HepG2 (cell line): ENCODE results near the gene LOC128125822.

ENCODE experiments used
- ARNT2 ChIP-seq: sonication (generic); formaldehyde crosslinking; IDR thresholded peaks from 2 replicates; pipeline ENCODE4 v1.8.0; 2022; ENCODE audit warnings: mild to moderate bottlenecking, low read depth, missing genetic modification reagents, moderate library complexity
- ATF1 ChIP-seq: IDR thresholded peaks from 2 replicates; pipeline ENCODE4 v1.6.1; 2016; ENCODE audit warnings: mild to moderate bottlenecking, control low read depth
- ATM ChIP-seq: fragments of 450-650 bp; IDR thresholded peaks from 2 replicates; pipeline ENCODE4 v1.7.1; 2017; ENCODE audit warnings: mild to moderate bottlenecking, borderline replicate concordance
- BCL6 ChIP-seq: IDR thresholded peaks from 2 replicates; pipeline ENCODE4 v1.6.1; 2016; ENCODE audit warnings: missing genetic modification reagents, missing compliant biosample characterization
- FIP1L1 ChIP-seq: fragments of 200-400 bp; formaldehyde crosslinking; IDR thresholded peaks from 2 replicates; pipeline ENCODE4 v1.6.1; 2018; ENCODE audit warnings: low read depth, mild to moderate bottlenecking, low read length, moderate library complexity, borderline replicate concordance; ENCODE audit not compliant: insufficient read depth
- GATAD2A ChIP-seq: IDR thresholded peaks from 2 replicates; pipeline ENCODE4 v1.6.1; 2016
- HOXA5 ChIP-seq: sonication (generic); formaldehyde crosslinking; IDR thresholded peaks from 2 replicates; pipeline ENCODE4 v1.4.0; 2020; ENCODE audit warnings: missing genetic modification reagents
- KLF12 ChIP-seq: sonication (generic); formaldehyde crosslinking; IDR thresholded peaks from 2 replicates; pipeline ENCODE4 v1.4.0; 2020; ENCODE audit warnings: missing genetic modification reagents, borderline replicate concordance
- MAFF ChIP-seq: IDR thresholded peaks from 2 replicates; pipeline ENCODE4 v1.6.1; 2011; ENCODE audit warnings: low read depth, low read length, improper control_type of control experiment
- MED1 ChIP-seq: sonication (generic); formaldehyde crosslinking; IDR thresholded peaks from 2 replicates; pipeline ENCODE4 v1.4.0; 2020; ENCODE audit warnings: missing genetic modification reagents
- PRDM15 ChIP-seq: sonication (generic); formaldehyde crosslinking; IDR thresholded peaks from 2 replicates; pipeline ENCODE4 v1.4.0; 2020; ENCODE audit warnings: missing genetic modification reagents
- RBFOX2 ChIP-seq: fragments of 200-400 bp; formaldehyde crosslinking; IDR thresholded peaks from 2 replicates; pipeline ENCODE4 v1.6.1; 2017; ENCODE audit warnings: low read depth, mild to moderate bottlenecking, low read length
- REPIN1 ChIP-seq: sonication (generic); formaldehyde crosslinking; IDR thresholded peaks from 2 replicates; pipeline ENCODE4 v1.8.0; 2022; ENCODE audit warnings: missing genetic modification reagents, low read depth, mild to moderate bottlenecking, borderline replicate concordance
- ZBTB4 ChIP-seq: sonication (generic); formaldehyde crosslinking; IDR thresholded peaks from 2 replicates; pipeline ENCODE4 v1.4.0; 2020; ENCODE audit warnings: missing genetic modification reagents, mild to moderate bottlenecking, borderline replicate concordance
- ZNF143 ChIP-seq: sonication (generic); formaldehyde crosslinking; IDR thresholded peaks from 2 replicates; pipeline ENCODE4 v1.4.0; 2020; ENCODE audit warnings: missing genetic modification reagents
- ZNF501 ChIP-seq: sonication (generic); formaldehyde crosslinking; IDR thresholded peaks from 2 replicates; pipeline ENCODE4 v1.5.1; 2020; ENCODE audit warnings: mild to moderate bottlenecking, moderate library complexity, missing genetic modification reagents
- ZNF614 ChIP-seq: IDR thresholded peaks from 2 replicates; pipeline ENCODE4 v1.6.1; 2018; ENCODE audit warnings: missing biosample characterization, missing genetic modification reagents, inconsistent platforms, borderline replicate concordance
- ZNF644 ChIP-seq: IDR thresholded peaks from 2 replicates; pipeline ENCODE4 v1.6.1; 2016; ENCODE audit warnings: low read depth
- ZNF678 ChIP-seq: sonication (generic); formaldehyde crosslinking; IDR thresholded peaks from 2 replicates; pipeline ENCODE4 v1.4.0; 2020; ENCODE audit warnings: mild to moderate bottlenecking, missing genetic modification reagents
- ZNF879 ChIP-seq: sonication (generic); formaldehyde crosslinking; IDR thresholded peaks from 2 replicates; pipeline ENCODE4 v1.8.1; 2023; ENCODE audit warnings: missing genetic modification reagents
- ZSCAN12 ChIP-seq: sonication (generic); formaldehyde crosslinking; IDR thresholded peaks from 2 replicates; pipeline ENCODE4 v1.9.0; 2021; ENCODE audit warnings: mild to moderate bottlenecking, missing genetic modification reagents
- TF ChIP-seq, protein P1 (sequence below): sonication (generic); formaldehyde crosslinking; IDR thresholded peaks from 2 replicates; pipeline ENCODE4 v1.5.0; 2020; ENCODE audit warnings: mild to moderate bottlenecking, missing genetic modification reagents, moderate library complexity

The LOC128125822 gene

DNA sequence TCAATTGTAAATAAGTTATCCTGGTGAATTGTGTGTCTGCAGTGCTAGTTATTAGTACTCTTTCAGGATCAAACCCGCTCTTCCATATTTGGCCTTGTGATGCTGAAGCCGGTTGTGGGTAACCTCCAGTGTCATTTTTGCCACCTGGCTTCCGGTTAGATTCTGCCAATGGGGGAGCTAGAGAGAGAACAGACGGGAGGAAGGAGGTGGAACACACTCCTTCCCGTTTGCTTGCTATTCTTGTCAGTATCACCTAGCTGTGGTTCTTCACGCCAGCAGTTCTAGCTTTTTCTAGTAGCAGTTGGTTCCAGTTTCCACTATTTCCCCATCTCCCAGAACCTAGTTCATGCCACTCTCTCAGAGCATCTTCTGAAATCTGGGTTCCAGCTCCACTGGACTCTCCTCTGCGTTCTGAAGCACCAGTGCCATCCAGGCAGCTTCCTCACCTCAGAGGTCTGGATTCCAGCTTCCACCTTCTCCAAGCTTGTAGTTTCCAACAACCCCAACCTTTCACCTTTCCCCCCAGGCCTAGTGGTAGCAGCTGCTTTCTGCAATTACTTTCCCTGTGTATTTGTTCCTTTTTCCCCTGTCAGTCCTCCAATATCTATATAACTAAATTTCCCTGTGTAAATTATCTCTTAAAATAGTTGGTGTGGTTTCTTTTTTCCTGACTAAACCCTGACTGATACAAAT is 46.9 kb upstream of the LOC128125822 start (continued):
- TF ChIP-seq ZBTB4 (peak; percentile 68; the same call in 1 of the 2 replicates), REPIN1 (0 out of 2 replicates have a peak, but pooled peaks have one; percentile 33), FIP1L1 (no peak), ZNF879 (CRISPR knock-in tag) (no peak), ZNF614 (no peak), MED1 (CRISPR knock-in tag) (0 out of 2 replicates have a peak, but pooled peaks have one; percentile 16), HOXA5 (CRISPR knock-in tag) (0 out of 2 replicates have a peak, but pooled peaks have one; percentile 35), MAFF (no peak), ZSCAN12 (CRISPR knock-in tag) (no peak), ZNF644 (CRISPR knock-in tag) (0 out of 2 replicates have a peak, but pooled peaks have one; percentile 26), ZNF678 (CRISPR knock-in tag) (no peak), RBFOX2 (peak; percentile 61), ZNF143 (no peak), ZNF501 (0 out of 2 replicates have a peak, but pooled peaks have one; percentile 33), ARNT2 (CRISPR knock-in tag) (0 out of 2 replicates have a peak, but pooled peaks have one; percentile 37), ATF1 (CRISPR knock-in tag) (0 out of 2 replicates have a peak, but pooled peaks have one; percentile 24), ATM (no peak), GATAD2A (CRISPR knock-in tag) (peak; percentile 20; the same call in 1 of the 2 replicates), BCL6 (CRISPR knock-in tag) (no peak), KLF12 (CRISPR knock-in tag) (0 out of 2 replicates have a peak, but pooled peaks have one; percentile 17), PRDM15 (CRISPR knock-in tag) (0 out of 2 replicates have a peak, but pooled peaks have one; percentile 33)
- TF ChIP-seq, protein P1, sequence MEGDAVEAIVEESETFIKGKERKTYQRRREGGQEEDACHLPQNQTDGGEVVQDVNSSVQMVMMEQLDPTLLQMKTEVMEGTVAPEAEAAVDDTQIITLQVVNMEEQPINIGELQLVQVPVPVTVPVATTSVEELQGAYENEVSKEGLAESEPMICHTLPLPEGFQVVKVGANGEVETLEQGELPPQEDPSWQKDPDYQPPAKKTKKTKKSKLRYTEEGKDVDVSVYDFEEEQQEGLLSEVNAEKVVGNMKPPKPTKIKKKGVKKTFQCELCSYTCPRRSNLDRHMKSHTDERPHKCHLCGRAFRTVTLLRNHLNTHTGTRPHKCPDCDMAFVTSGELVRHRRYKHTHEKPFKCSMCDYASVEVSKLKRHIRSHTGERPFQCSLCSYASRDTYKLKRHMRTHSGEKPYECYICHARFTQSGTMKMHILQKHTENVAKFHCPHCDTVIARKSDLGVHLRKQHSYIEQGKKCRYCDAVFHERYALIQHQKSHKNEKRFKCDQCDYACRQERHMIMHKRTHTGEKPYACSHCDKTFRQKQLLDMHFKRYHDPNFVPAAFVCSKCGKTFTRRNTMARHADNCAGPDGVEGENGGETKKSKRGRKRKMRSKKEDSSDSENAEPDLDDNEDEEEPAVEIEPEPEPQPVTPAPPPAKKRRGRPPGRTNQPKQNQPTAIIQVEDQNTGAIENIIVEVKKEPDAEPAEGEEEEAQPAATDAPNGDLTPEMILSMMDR (CRISPR knock-in tag), result peak; percentile 38; the same call in 1 of the 2 replicates
